Type B pancreatic cell (in vitro differentiated cells): Measurements from ENCODE around the gene FLYWCH1. TPM values are rescaled to one million over a fixed set of nuclear protein-coding genes. Genes with fewer than 3 reads are reported as not detected.

ENCODE experiments used
- DNase-seq: peaks from one replicate; pipeline ENCODE4 v3.0.0; 2021; ENCODE audit warnings: mixed read lengths; ENCODE audit not compliant: unreplicated experiment; ENCODE audit errors: extremely low spot score
- H3K27ac Mint-ChIP-seq: 2 replicates; pipeline ENCODE4 v1.8.0; 2021; ENCODE audit warnings: mild to moderate bottlenecking, mixed read lengths
- H3K27me3 Mint-ChIP-seq: 2 replicates; pipeline ENCODE4 v1.8.0; 2021; ENCODE audit warnings: mixed read lengths
- H3K36me3 Mint-ChIP-seq: 2 replicates; pipeline ENCODE4 v1.8.0; 2021; ENCODE audit warnings: mixed read lengths
- H3K4me1 Mint-ChIP-seq: one replicate; pipeline ENCODE4 v1.8.0; 2021; ENCODE audit warnings: mixed read lengths; ENCODE audit not compliant: unreplicated experiment
- H3K4me3 Mint-ChIP-seq: 2 replicates; pipeline ENCODE4 v1.8.0; 2021; ENCODE audit warnings: mild to moderate bottlenecking, mixed read lengths
- H3K9me3 Mint-ChIP-seq: 2 replicates; pipeline ENCODE4 v1.8.0; 2021; ENCODE audit warnings: mixed read lengths
- total RNA-seq: library from RNA; stranded (reverse); gene quantifications from 2 replicates; pipeline ENCODE4 v1.2.1, GENCODE V29; 2021; ENCODE audit warnings: low replicate concordance
- TF ChIP-seq, protein P1 (sequence below): fragments of 200-600 bp; sonication (generic); conservative IDR thresholded peaks from 2 replicates; pipeline ENCODE4 v1.5.0; 2021; ENCODE audit warnings: antibody characterized with exemption, mild to moderate bottlenecking

FLYWCH1 gene
- total RNA-seq, 1 donor from 2014 or later = 28.6 TPM

DNA sequence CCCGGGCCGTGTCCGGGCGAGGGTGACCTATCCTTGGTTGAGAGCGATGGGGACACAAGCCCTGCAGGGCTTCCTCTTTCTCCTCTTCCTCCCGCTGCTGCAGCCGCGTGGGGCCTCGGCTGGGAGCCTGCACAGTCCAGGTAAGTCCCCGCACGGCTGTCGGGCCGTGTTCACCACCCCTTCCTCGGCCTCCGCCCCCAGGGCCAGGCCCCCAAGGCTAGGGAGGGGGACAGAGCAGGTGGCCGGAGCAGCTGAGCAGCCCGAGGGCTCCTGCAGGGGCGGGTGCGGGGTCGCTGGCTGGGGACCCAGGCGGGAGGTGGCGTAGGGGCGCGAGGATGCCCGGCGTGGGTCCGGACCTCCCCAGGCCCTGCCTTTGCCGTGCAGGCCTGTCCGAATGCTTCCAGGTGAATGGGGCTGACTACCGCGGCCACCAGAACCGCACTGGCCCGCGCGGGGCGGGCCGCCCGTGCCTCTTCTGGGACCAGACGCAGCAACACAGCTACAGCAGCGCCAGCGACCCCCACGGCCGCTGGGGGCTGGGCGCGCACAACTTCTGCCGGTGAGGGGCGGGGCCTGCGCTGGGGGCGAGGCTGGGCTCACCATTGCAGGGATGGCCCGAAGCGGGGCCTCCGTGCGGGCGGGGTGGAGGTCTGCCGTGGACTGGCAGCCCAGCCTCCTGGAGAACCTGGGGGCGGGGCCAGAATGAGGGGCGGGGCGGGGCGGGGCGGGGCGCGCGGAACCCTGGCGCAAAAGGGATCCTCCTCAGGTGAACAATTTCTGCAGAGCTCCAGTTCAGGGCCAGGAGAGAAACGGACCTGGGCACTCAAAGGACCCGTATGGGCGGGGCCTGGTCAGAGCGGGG, 53.0 kb downstream of the FLYWCH1 start:
- Mint-ChIP-seq H3K27me3 (peaks cover 22% of the 10 kb centered on the region), H3K9me3 (no peaks in the 10 kb centered on the region), H3K4me1 (peaks cover 10% of the 10 kb centered on the region), H3K27ac (no peak overlapping the region), H3K36me3 (no peaks in the 10 kb centered on the region), H3K4me3 (peak overlapping the region; percentile 90)
- TF ChIP-seq, protein P1, sequence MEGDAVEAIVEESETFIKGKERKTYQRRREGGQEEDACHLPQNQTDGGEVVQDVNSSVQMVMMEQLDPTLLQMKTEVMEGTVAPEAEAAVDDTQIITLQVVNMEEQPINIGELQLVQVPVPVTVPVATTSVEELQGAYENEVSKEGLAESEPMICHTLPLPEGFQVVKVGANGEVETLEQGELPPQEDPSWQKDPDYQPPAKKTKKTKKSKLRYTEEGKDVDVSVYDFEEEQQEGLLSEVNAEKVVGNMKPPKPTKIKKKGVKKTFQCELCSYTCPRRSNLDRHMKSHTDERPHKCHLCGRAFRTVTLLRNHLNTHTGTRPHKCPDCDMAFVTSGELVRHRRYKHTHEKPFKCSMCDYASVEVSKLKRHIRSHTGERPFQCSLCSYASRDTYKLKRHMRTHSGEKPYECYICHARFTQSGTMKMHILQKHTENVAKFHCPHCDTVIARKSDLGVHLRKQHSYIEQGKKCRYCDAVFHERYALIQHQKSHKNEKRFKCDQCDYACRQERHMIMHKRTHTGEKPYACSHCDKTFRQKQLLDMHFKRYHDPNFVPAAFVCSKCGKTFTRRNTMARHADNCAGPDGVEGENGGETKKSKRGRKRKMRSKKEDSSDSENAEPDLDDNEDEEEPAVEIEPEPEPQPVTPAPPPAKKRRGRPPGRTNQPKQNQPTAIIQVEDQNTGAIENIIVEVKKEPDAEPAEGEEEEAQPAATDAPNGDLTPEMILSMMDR = no peak
- peak; percentile 89 for DNase-seq

DNA sequence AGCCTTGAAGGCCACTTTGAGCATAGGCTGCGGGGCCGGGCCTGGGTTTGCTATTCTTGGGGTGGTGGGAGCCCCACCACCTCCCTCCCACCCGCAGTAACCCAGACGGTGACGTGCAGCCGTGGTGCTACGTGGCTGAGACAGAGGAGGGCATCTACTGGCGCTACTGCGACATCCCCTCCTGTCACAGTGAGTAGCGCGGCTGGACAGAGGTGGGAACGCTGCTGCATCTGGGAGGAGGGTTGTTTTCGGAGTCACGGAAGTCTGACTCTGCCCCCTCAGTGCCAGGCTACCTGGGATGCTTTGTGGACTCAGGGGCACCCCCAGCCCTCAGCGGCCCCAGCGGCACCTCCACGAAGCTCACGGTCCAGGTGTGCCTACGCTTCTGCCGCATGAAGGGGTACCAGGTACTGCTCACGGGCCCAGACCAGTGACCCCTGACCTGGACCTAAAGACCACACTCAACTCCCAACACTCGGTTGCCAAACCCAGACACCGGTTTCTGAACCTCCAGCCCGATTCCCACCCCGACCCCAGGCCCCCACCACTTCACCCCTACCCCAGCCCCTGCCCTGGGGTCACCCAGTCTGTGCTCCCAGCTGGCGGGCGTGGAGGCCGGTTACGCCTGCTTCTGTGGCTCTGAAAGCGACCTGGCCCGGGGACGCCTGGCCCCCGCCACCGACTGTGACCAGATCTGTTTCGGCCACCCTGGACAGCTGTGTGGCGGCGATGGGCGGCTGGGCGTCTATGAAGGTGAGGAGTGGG, 54.5 kb downstream of the FLYWCH1 start:
- DNase-seq = no peak
- H3K4me3 Mint-ChIP-seq = no peak overlapping the region
- no peaks in the 10 kb centered on the region for H3K9me3 Mint-ChIP-seq
- no peaks in the 10 kb centered on the region for H3K36me3 Mint-ChIP-seq
- TF ChIP-seq, protein P1 = no peak
- H3K27me3 Mint-ChIP-seq = peaks cover 15% of the 10 kb centered on the region
- peaks cover 10% of the 10 kb centered on the region for H3K4me1 Mint-ChIP-seq
- H3K27ac Mint-ChIP-seq = no peak overlapping the region

DNA sequence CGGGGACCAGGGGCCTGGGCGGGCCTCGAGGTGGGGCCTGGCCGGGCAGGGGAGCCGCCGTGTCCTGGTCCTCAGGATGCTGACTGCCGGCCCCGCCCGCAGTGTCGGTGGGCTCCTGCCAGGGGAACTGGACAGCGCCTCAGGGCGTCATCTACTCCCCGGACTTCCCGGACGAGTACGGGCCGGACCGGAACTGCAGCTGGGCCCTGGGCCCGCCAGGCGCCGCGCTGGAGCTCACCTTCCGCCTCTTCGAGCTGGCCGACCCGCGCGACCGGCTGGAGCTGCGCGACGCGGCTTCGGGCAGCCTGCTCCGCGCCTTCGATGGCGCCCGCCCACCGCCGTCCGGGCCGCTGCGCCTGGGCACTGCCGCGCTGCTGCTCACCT, 55.1 kb downstream of the FLYWCH1 start:
- peaks cover 8% of the 10 kb centered on the region for H3K4me1 Mint-ChIP-seq

DNA sequence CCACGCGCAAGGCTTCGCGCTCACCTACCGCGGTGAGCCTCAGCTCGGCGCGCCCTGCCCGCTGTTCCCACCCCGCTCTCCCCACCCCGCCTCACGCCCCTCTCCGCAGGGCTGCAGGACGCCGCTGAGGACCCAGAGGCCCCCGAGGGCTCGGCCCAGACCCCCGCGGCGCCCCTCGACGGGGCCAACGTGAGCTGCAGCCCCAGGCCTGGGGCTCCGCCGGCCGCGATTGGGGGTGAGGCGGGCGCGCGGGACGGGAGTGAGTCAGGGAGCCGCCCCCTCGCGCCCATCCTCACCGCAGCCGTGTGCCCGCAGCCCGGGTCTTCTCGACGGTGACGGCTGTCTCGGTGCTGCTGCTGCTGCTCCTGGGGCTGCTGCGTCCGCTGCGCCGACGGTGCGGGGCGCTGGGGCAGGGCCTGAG, 55.5 kb downstream of the FLYWCH1 start:
- H3K4me3 Mint-ChIP-seq = no peak overlapping the region

More for the DNA sequence above, 55.1 kb downstream of the FLYWCH1 start:
- Mint-ChIP-seq H3K27ac (no peak overlapping the region), H3K9me3 (no peaks in the 10 kb centered on the region), H3K27me3 (peaks cover 12% of the 10 kb centered on the region), H3K4me3 (no peak overlapping the region), H3K36me3 (no peaks in the 10 kb centered on the region)
- TF ChIP-seq, protein P1 = no peak
- no peak for DNase-seq

DNA sequence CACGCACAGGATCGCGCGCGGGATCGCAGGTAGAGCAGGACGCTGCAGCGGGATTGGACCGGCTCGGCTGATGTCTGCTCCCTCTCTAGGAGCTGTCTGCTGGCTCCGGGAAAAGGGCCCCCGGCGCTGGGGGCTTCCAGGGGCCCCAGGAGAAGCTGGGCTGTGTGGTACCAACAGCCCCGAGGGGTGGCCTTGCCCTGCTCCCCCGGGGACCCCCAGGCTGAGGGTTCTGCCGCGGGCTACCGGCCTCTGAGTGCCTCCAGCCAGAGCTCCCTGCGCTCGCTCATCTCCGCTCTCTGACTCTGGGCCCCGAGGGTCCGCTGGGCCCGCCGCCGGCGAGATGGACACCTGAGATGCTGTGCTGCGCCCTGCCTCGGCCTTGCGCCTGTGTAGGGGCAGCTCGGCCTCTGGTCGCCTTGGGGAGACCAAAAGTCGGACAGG, 56.0 kb downstream of the FLYWCH1 start:
- Mint-ChIP-seq H3K36me3 (peaks cover 3% of the 10 kb centered on the region), H3K4me1 (peaks cover 13% of the 10 kb centered on the region), H3K9me3 (no peaks in the 10 kb centered on the region), H3K4me3 (peak overlapping the region; percentile 83), H3K27me3 (peaks cover 10% of the 10 kb centered on the region), H3K27ac (no peak overlapping the region)
- DNase-seq = no peak
- TF ChIP-seq, protein P1 = no peak

More for the DNA sequence above, 55.5 kb downstream of the FLYWCH1 start:
- H3K9me3 Mint-ChIP-seq = no peaks in the 10 kb centered on the region
- no peak overlapping the region for H3K27ac Mint-ChIP-seq
- H3K36me3 Mint-ChIP-seq = peaks cover 3% of the 10 kb centered on the region
- peaks cover 10% of the 10 kb centered on the region for H3K4me1 Mint-ChIP-seq
- TF ChIP-seq, protein P1 = no peak
- no peak for DNase-seq
- H3K27me3 Mint-ChIP-seq = peaks cover 10% of the 10 kb centered on the region
